H1 (cell line): ENCODE data around the gene ZNF791. TPM values are rescaled to one million over a fixed set of nuclear protein-coding genes. Genes with fewer than 3 reads are reported as not detected.

Source experiments
- E2F6 ChIP-seq: IDR thresholded peaks from 2 replicates; pipeline ENCODE4 v1.6.1; 2012; ENCODE audit warnings: inconsistent platforms
- JUN ChIP-seq: IDR thresholded peaks from 2 replicates; pipeline ENCODE4 v1.6.1; 2011; ENCODE audit warnings: low read depth, mild to moderate bottlenecking, improper control_type of control experiment, low read length
- ZNF274 ChIP-seq: IDR thresholded peaks from 2 replicates; pipeline ENCODE4 v1.7.0; 2012; ENCODE audit warnings: low read length, borderline replicate concordance; ENCODE audit errors: extremely low read depth
- polyA plus RNA-seq, 7 experiments: library from polyadenylated mRNA; depleted of rRNA in 3 of 7; stranded (reverse) in 5 of 7; unstranded in 2 of 7; fragments of >200 nt in 5 of 7; fragments of 200-250 nt in 2 of 7; gene quantifications; 1 replicate in 5 of 7; 2 replicates in 1 of 7; 4 replicates in 1 of 7; pipeline versions ENCODE4 v1.2.1 to v1.2.3, GENCODE V29; 2011 to 2013; ENCODE audit warnings: missing spikeins in 2 of 7, mixed read lengths in 2 of 7
- total RNA-seq: library from RNA; stranded (reverse); fragmentation: NEBNext Ultra II Directional; extraction: Animal tissue kit (Norgen Biotek cat#: 25700); gene quantifications from 2 replicates; pipeline ENCODE4 v1.2.1, GENCODE V29; 2021

ZNF791 gene
- total and polyA plus RNA-seq, 2 of the 8 experiments (the other 6 are each of a cell fraction or from before 2014, with no cell fraction given), result 4.1 to 18.6 TPM

- TF ChIP-seq E2F6 (no peak), ZNF274 (no peak), JUN (no peak)
Observed at GRCh38 chr19:12665281-12665573, 54.5 kb downstream of the ZNF791 start (continued).
